ENCODE data around the gene EPSTI1. TPM values are rescaled to one million over a fixed set of nuclear protein-coding genes. Genes with fewer than 3 reads are reported as not detected.

The EPSTI1 gene
- polyA plus RNA-seq, 2 donors = 0.65 to 0.84 TPM

- Histone ChIP-seq H3K27me3 (ENCODE audit: control insufficient read depth in 1 of 2, insufficient read depth in 2 of 2, low read length in 2 of 2) (no peaks in the 10 kb centered on the region), H3K36me3 (ENCODE audit: control insufficient read depth in 2 of 2, insufficient read depth in 2 of 2, low read length in 1 of 2) (no peaks in the 10 kb centered on the region), H3K9me3 (ENCODE audit: control insufficient read depth in 2 of 2, insufficient read depth in 1 of 2, low read depth in 1 of 2, low read length in 1 of 2) (no peaks in the 10 kb centered on the region), H3K4me1 (ENCODE audit: control insufficient read depth in 2 of 2, insufficient read depth in 2 of 2, low read length in 1 of 2) (no peaks in the 10 kb centered on the region), H3K27ac (ENCODE audit: low read depth in 2 of 2, low read length in 1 of 2) (no peak overlapping the region), H3K4me3 (ENCODE audit: low read depth in 1 of 2, low read length in 2 of 2) (no peak overlapping the region)
- 84 to 89% methylated on average over 8 of the region's 8 CpGs for WGBS, 2 donors
Measured at GRCh38 chr13:42885325-42885724, 106.7 kb downstream of the EPSTI1 start.

GRCh38 chr13:42883771-42884467, 108.1 kb downstream of the EPSTI1 start:
- Histone ChIP-seq H3K36me3 (ENCODE audit: control insufficient read depth in 2 of 2, insufficient read depth in 2 of 2, low read length in 1 of 2) (no peaks in the 10 kb centered on the region), H3K4me3 (ENCODE audit: low read depth in 1 of 2, low read length in 2 of 2) (no peak overlapping the region), H3K27me3 (ENCODE audit: control insufficient read depth in 1 of 2, insufficient read depth in 2 of 2, low read length in 2 of 2) (no peaks in the 10 kb centered on the region), H3K27ac (ENCODE audit: low read depth in 2 of 2, low read length in 1 of 2) (no peak overlapping the region), H3K4me1 (ENCODE audit: control insufficient read depth in 2 of 2, insufficient read depth in 2 of 2, low read length in 1 of 2) (no peaks in the 10 kb centered on the region), H3K9me3 (ENCODE audit: control insufficient read depth in 2 of 2, insufficient read depth in 1 of 2, low read depth in 1 of 2, low read length in 1 of 2) (no peaks in the 10 kb centered on the region)
- WGBS, 2 donors = 45 to 55% methylated on average over 6 of the region's 6 CpGs

DNA sequence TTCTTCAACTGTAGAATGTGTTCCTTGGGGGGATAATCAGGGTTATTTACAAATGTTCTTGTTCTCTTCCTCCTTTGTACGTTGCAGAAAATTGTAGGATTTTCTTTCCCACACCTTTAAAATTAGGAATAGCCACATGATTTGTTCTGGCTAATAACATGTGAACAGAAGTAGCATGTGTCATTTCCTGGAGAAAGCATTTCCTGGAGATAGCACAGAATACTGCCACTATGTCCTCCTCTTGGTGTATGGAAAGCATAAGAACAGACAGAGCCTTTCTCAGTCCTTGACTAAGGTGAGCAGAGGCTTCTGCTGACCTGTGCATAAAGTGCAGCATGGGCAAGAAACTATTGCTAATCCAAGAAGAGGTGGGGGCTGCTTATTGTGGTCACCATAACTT, 108.9 kb downstream of the EPSTI1 start:
- no peak overlapping the region for H3K27ac ChIP-seq (ENCODE audit: low read depth in 2 of 2, low read length in 1 of 2)
- 62 to 77% methylated on average over 1 of the region's 1 CpG for WGBS, 2 donors
- H3K9me3 ChIP-seq (ENCODE audit: control insufficient read depth in 2 of 2, insufficient read depth in 1 of 2, low read depth in 1 of 2, low read length in 1 of 2) = no peaks in the 10 kb centered on the region
- no peaks in the 10 kb centered on the region for H3K27me3 ChIP-seq (ENCODE audit: control insufficient read depth in 1 of 2, insufficient read depth in 2 of 2, low read length in 2 of 2)
- no peaks in the 10 kb centered on the region for H3K36me3 ChIP-seq (ENCODE audit: control insufficient read depth in 2 of 2, insufficient read depth in 2 of 2, low read length in 1 of 2)
- no peak overlapping the region for H3K4me3 ChIP-seq (ENCODE audit: low read depth in 1 of 2, low read length in 2 of 2)
- no peaks in the 10 kb centered on the region for H3K4me1 ChIP-seq (ENCODE audit: control insufficient read depth in 2 of 2, insufficient read depth in 2 of 2, low read length in 1 of 2)

DNA sequence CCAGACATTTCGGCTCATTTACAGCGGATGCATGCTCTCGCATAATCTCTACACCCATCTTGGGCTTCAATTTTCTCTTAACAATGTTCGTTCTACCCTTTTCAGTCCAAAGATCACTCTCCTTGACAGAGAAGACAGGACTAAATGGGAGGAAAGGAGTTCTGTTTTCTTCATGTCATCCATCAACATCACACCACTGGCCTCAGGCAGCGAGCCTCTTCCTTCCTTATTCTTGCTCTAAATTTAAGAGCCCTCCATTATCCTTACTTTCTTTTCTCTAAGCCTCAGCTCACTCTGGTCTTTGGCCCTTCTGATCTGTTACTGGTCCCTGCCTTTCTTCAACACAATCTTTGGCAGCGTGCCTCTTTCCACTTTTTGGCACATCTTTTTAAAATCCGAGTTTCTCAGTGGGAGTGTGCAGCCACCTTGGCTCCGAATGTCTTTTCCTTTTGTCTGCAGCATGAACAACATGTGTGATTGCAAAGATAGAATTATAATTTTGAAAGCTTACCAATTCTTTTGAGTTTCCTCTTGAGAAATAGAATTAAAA, 111.9 kb downstream of the EPSTI1 start:
- H3K27me3 ChIP-seq (ENCODE audit: control insufficient read depth in 1 of 2, insufficient read depth in 2 of 2, low read length in 2 of 2) = no peaks in the 10 kb centered on the region
- H3K36me3 ChIP-seq (ENCODE audit: control insufficient read depth in 2 of 2, insufficient read depth in 2 of 2, low read length in 1 of 2) = no peaks in the 10 kb centered on the region
- H3K4me1 ChIP-seq (ENCODE audit: control insufficient read depth in 2 of 2, insufficient read depth in 2 of 2, low read length in 1 of 2) = no peaks in the 10 kb centered on the region
- no peaks in the 10 kb centered on the region for H3K9me3 ChIP-seq (ENCODE audit: control insufficient read depth in 2 of 2, insufficient read depth in 1 of 2, low read depth in 1 of 2, low read length in 1 of 2)
- WGBS, 2 donors = 30 to 44% methylated on average over 8 of the region's 8 CpGs
- H3K27ac ChIP-seq (ENCODE audit: low read depth in 2 of 2, low read length in 1 of 2) = no peak overlapping the region
- no peak overlapping the region for H3K4me3 ChIP-seq (ENCODE audit: low read depth in 1 of 2, low read length in 2 of 2)

DNA sequence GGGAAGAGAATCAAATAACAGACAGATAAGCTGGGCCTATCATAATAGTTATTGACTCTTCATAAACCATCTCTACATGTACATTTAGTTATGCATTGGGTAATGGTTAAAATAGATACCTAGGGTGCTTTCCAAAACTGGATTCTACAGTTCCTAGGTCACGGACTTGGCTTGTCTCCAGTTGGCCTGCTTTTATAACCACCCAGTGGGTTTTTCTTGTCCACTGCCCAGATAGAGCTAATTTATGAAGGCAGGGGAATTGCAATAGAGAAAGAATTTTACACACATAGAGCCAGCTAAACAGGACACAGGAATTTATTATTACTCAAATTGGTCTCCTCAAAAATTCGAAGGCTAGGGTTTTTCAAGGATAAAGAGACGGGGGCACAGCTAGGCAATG, 113.3 kb downstream of the EPSTI1 start:
- no peaks in the 10 kb centered on the region for H3K36me3 ChIP-seq (ENCODE audit: control insufficient read depth in 2 of 2, insufficient read depth in 2 of 2, low read length in 1 of 2)
- H3K4me3 ChIP-seq (ENCODE audit: low read depth in 1 of 2, low read length in 2 of 2) = no peak overlapping the region
- H3K4me1 ChIP-seq (ENCODE audit: control insufficient read depth in 2 of 2, insufficient read depth in 2 of 2, low read length in 1 of 2) = no peaks in the 10 kb centered on the region
- 84 to 91% methylated on average over 3 of the region's 3 CpGs for WGBS, 2 donors
- no peaks in the 10 kb centered on the region for H3K9me3 ChIP-seq (ENCODE audit: control insufficient read depth in 2 of 2, insufficient read depth in 1 of 2, low read depth in 1 of 2, low read length in 1 of 2)
- no peaks in the 10 kb centered on the region for H3K27me3 ChIP-seq (ENCODE audit: control insufficient read depth in 1 of 2, insufficient read depth in 2 of 2, low read length in 2 of 2)
- H3K27ac ChIP-seq (ENCODE audit: low read depth in 2 of 2, low read length in 1 of 2) = no peak overlapping the region

DNA sequence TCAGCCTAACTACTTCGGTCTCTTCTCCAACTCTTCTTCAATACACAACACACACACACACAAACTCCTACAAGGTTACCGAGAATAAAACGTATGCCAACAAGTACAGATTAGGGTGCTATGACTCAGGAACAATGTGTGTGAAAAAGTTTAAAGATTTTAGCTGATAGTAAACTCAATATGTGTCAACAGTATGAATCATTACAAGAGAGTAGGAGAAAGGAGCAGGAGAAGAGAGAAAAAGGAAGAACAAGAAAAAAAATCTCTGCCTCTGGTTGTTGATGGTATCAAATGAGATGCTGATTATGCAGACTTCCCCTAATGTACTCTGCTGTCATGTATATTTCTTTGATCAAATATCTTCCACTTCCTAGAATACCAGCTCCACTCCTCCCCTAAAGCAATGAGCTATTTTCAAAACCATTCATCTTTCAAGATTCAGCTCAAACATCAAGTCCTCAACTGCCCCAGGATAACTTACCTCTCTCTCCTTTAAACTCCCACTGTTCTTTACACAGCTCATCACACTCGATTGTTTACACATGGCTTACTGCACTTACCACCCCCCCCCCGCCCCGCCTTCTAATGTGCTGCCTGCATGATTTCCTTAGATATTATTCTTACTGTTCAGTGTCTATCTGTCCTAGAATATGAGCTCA, 115.0 kb downstream of the EPSTI1 start:
- H3K36me3 ChIP-seq (ENCODE audit: control insufficient read depth in 2 of 2, insufficient read depth in 2 of 2, low read length in 1 of 2) = no peaks in the 10 kb centered on the region
- H3K9me3 ChIP-seq (ENCODE audit: control insufficient read depth in 2 of 2, insufficient read depth in 1 of 2, low read depth in 1 of 2, low read length in 1 of 2) = no peaks in the 10 kb centered on the region
- no peak overlapping the region for H3K27ac ChIP-seq (ENCODE audit: low read depth in 2 of 2, low read length in 1 of 2)
- H3K4me1 ChIP-seq (ENCODE audit: control insufficient read depth in 2 of 2, insufficient read depth in 2 of 2, low read length in 1 of 2) = no peaks in the 10 kb centered on the region
- 40 to 51% methylated on average over 6 of the region's 6 CpGs for WGBS, 2 donors
- no peaks in the 10 kb centered on the region for H3K27me3 ChIP-seq (ENCODE audit: control insufficient read depth in 1 of 2, insufficient read depth in 2 of 2, low read length in 2 of 2)
- H3K4me3 ChIP-seq (ENCODE audit: low read depth in 1 of 2, low read length in 2 of 2) = no peak overlapping the region

DNA sequence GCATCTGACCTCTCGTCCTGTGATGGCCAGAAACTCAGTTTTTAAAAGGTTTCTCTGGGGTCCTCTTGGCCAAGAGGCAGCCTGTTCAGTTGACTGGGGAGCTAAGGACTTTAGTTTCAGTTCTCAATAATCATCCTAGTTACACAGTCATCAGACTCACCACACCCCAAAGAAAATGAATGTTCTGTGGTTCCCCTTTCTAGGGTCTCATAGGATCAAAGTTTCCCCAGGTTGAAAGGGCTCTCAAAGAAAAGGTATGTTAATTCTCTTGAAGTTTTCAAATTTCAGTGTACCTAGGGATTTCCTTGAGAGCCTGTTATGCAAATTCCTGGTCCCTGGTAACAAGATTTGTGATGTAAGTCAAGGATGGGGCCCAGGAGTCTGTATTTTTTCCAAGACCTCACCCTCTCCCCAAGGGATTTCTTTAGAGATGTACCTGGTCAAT, 115.7 kb downstream of the EPSTI1 start:
- WGBS, 2 donors = 52 to 57% methylated on average over 1 of the region's 1 CpG
- Histone ChIP-seq H3K4me1 (ENCODE audit: control insufficient read depth in 2 of 2, insufficient read depth in 2 of 2, low read length in 1 of 2) (no peaks in the 10 kb centered on the region), H3K27me3 (ENCODE audit: control insufficient read depth in 1 of 2, insufficient read depth in 2 of 2, low read length in 2 of 2) (no peaks in the 10 kb centered on the region), H3K36me3 (ENCODE audit: control insufficient read depth in 2 of 2, insufficient read depth in 2 of 2, low read length in 1 of 2) (no peaks in the 10 kb centered on the region), H3K9me3 (ENCODE audit: control insufficient read depth in 2 of 2, insufficient read depth in 1 of 2, low read depth in 1 of 2, low read length in 1 of 2) (no peaks in the 10 kb centered on the region), H3K27ac (ENCODE audit: low read depth in 2 of 2, low read length in 1 of 2) (no peak overlapping the region), H3K4me3 (ENCODE audit: low read depth in 1 of 2, low read length in 2 of 2) (no peak overlapping the region)

GRCh38 chr13:42875475-42876269, 116.4 kb downstream of the EPSTI1 start:
- H3K27me3 ChIP-seq (ENCODE audit: control insufficient read depth in 1 of 2, insufficient read depth in 2 of 2, low read length in 2 of 2) = no peaks in the 10 kb centered on the region
- no peaks in the 10 kb centered on the region for H3K4me1 ChIP-seq (ENCODE audit: control insufficient read depth in 2 of 2, insufficient read depth in 2 of 2, low read length in 1 of 2)
- H3K27ac ChIP-seq (ENCODE audit: low read depth in 2 of 2, low read length in 1 of 2) = no peak overlapping the region
- WGBS, 2 donors = 66 to 75% methylated on average over 12 of the region's 12 CpGs
- no peaks in the 10 kb centered on the region for H3K9me3 ChIP-seq (ENCODE audit: control insufficient read depth in 2 of 2, insufficient read depth in 1 of 2, low read depth in 1 of 2, low read length in 1 of 2)
- no peaks in the 10 kb centered on the region for H3K36me3 ChIP-seq (ENCODE audit: control insufficient read depth in 2 of 2, insufficient read depth in 2 of 2, low read length in 1 of 2)
- no peak overlapping the region for H3K4me3 ChIP-seq (ENCODE audit: low read depth in 1 of 2, low read length in 2 of 2)

DNA sequence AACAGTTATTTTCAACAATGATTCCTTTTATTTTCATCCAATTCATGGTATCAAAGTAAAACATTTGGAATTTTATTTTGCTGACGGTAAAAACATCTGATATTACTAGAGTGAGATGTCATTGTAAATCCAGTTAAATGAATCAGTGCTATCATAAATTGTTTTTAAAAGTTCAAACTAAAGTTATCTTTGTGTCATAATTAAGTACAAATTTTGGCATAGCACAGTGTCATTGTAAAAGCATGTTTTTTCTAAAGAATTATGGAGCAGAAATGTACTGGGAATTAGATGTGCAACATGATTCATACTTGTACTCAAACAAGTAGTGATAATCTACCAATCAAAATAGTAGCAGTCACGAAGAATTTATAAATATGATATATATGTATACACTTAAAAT, 117.8 kb downstream of the EPSTI1 start:
- H3K27ac ChIP-seq (ENCODE audit: low read depth in 2 of 2, low read length in 1 of 2) = no peak overlapping the region
- no peaks in the 10 kb centered on the region for H3K9me3 ChIP-seq (ENCODE audit: control insufficient read depth in 2 of 2, insufficient read depth in 1 of 2, low read depth in 1 of 2, low read length in 1 of 2)
- H3K4me1 ChIP-seq (ENCODE audit: control insufficient read depth in 2 of 2, insufficient read depth in 2 of 2, low read length in 1 of 2) = no peaks in the 10 kb centered on the region
- H3K36me3 ChIP-seq (ENCODE audit: control insufficient read depth in 2 of 2, insufficient read depth in 2 of 2, low read length in 1 of 2) = no peaks in the 10 kb centered on the region
- H3K27me3 ChIP-seq (ENCODE audit: control insufficient read depth in 1 of 2, insufficient read depth in 2 of 2, low read length in 2 of 2) = no peaks in the 10 kb centered on the region
- WGBS, 2 donors = 85 to 87% methylated on average over 2 of the region's 2 CpGs
- no peak overlapping the region for H3K4me3 ChIP-seq (ENCODE audit: low read depth in 1 of 2, low read length in 2 of 2)
